ENCODE measurements around the gene ANK2.
"Not testable (repeated sequence)": the region's sequence is repeated elsewhere in the genome, so short reads cannot be mapped to it uniquely, and the experiment has no call there.

ANK2 gene

GRCh38 chr4:113051361-113051760 lies 1.9 kb downstream of the ANK2 start:
- no peak for DNase-seq (ENCODE audit: low read depth in 1 of 2, low spot score in 1 of 2)

GRCh38 chr4:113052379-113052951 lies 3.0 kb downstream of the ANK2 start:
- DNase-seq (ENCODE audit: low read depth in 1 of 2, low spot score in 1 of 2): no peak

- DNase-seq (ENCODE audit: low read depth in 1 of 2, low spot score in 1 of 2): no peak
These were observed 4.4 kb downstream of the ANK2 start for GRCh38 chr4:113053883-113054282.

DNA sequence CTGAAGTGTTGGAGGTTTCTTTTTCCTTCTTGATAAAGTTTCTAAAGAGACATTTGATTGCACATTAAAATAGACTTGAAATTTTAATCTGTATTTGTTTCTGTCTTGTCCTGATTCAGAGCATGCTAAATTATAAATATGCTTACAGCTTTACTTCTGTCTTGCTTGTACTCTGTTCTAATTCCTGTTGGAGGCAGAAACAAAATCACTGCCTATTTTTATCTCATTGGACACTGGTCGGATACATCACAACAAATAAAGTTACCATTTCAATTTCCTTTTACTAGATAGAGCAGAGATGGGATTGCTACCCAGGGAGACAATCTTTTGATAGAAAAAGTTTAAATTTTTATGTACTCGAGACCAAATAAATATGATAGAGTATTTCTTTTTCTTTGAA lies 6.9 kb downstream of the ANK2 start:
- no peak for DNase-seq (ENCODE audit: low read depth in 1 of 2, low spot score in 1 of 2)

DNA sequence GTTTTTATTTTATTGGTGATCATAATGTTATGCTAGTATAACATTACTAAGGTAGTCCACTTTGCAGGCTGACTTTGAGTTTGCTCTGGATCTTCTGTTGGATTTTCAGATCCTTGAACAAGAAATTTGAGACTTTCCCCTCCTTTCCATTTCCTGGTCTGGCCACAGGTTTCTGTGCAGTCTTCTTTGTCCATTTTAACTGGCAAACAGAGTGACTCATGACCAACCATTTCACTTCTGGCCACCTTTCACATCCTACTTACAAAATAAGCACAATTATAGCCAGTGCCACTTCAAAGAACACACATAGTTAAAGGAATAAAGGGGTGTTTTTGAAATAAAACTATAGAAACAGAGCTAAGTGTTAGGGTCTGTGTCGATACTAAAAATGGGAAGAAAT lies 8.4 kb downstream of the ANK2 start:
- no peak for DNase-seq (ENCODE audit: low read depth in 1 of 2, low spot score in 1 of 2)

DNA sequence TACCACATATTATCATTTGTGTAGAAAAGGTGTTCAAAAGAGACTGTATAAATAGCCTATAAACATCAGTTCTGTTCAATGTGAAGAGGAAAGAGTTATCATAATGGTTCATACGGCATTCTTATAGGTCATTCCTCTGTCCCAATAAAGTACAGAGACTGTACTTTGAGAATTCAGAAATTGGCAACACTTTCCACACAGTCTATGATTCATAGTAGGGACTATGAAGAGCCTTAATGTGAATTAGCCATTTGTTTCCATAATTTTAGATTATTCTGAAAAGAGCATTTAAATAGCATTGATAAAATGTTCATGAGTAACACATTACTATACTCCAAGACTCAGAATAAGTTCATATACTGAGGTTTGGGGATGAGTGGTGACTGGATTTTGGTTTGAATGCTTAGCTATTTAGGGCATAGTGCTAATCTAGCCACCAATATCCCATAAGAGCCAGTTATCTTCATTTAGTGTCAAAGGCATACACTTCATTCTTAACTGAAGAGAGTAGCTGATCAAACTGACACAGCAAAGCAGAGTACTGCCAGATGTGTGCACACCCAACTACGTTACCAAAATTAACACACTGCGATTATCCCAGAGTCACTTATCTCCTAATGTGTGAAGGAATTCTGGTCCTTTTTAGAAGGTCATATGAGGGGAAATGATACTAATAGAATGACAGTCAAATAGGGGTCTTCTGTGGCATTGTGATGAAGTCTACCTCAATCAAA lies 10.2 kb downstream of the ANK2 start:
- DNase-seq (ENCODE audit: low read depth in 1 of 2, low spot score in 1 of 2): no peak

GRCh38 chr4:113060853-113061252 lies 11.4 kb downstream of the ANK2 start:
- DNase-seq (ENCODE audit: low read depth in 1 of 2, low spot score in 1 of 2): no peak

- DNase-seq (ENCODE audit: low read depth in 1 of 2, low spot score in 1 of 2): no peak
These were observed 14.8 kb downstream of the ANK2 start for GRCh38 chr4:113064244-113064643.

DNA sequence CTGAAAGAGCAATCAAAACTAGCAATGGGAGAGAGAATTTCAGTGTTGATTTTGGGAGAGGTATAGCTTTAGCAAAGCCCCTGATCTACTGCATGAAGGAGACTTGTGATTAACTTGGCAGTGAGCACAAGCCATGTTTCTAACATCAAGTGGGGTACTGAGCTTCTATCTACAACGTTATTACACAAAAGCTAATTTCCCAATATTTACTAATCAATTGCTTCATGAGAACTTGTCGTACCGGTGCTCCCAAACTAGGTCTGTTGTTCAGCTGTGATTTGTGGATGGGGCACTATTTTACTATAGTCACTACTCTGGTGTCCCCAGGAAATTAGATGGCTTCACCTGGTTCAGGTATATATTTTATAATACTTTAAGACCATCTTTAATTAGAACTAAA lies 16.2 kb downstream of the ANK2 start:
- no peak for DNase-seq (ENCODE audit: low read depth in 1 of 2, low spot score in 1 of 2)

DNA sequence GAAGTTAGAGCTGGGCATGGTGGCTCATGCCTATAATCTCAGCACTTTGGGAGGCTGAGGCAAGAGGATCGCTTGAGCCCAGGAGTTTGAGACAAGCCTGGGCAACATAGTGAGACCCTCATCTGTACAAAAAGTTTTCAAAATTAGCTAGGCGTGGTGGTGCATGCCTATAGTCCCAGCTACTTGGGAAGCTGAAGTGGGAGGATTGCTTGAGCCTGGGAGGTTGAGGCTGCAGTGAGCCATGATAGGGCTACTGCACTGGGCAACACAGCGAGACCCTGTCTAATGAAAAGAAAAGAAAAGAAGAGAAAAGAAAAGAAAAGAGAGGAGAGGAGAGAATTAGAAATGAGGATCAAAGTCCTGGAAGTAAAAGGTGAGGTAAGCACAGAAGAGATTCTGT lies 19.3 kb downstream of the ANK2 start:
- not testable (repeated sequence) for DNase-seq (ENCODE audit: low read depth in 1 of 2, low spot score in 1 of 2)

DNA sequence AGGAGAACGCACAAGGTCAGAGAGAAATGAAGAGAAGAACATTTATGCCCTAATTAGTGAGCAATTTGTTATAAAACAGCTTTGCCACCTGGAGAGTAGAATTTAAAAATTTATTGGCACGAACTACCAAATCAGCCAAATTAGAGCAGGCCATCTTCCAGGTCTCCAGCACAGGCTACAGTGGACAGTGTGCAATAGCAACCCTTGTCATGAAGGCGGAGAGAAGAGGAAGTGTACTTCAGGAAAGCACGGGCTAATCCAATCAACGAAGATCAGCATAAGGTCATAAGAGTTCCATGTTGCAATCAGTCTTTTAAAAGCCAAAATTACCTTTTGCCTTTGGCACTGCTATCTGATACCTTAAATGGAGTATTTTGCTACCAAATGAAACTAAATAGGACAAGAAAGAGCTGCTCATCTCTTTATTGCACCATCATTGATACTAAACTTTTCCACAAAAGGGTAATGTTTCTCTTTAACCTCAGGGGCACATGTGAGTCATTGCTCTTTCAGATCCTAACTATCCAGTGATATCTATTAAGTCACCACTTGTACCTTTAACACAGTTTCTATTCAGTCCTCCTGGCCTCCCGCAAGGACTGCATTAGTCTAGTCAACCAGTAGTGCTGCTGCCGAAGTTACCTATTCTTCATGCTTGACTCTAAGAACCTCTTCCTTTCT lies 19.9 kb downstream of the ANK2 start:
- DNase-seq (ENCODE audit: low read depth in 1 of 2, low spot score in 1 of 2): no peak

GRCh38 chr4:113070755-113071154 lies 21.3 kb downstream of the ANK2 start:
- no peak for DNase-seq (ENCODE audit: low read depth in 1 of 2, low spot score in 1 of 2)

- no peak for DNase-seq (ENCODE audit: low read depth in 1 of 2, low spot score in 1 of 2)
These were observed 21.8 kb downstream of the ANK2 start for GRCh38 chr4:113071274-113071673.

GRCh38 chr4:113071805-113072204 lies 22.4 kb downstream of the ANK2 start:
- DNase-seq (ENCODE audit: low read depth in 1 of 2, low spot score in 1 of 2): no peak

DNA sequence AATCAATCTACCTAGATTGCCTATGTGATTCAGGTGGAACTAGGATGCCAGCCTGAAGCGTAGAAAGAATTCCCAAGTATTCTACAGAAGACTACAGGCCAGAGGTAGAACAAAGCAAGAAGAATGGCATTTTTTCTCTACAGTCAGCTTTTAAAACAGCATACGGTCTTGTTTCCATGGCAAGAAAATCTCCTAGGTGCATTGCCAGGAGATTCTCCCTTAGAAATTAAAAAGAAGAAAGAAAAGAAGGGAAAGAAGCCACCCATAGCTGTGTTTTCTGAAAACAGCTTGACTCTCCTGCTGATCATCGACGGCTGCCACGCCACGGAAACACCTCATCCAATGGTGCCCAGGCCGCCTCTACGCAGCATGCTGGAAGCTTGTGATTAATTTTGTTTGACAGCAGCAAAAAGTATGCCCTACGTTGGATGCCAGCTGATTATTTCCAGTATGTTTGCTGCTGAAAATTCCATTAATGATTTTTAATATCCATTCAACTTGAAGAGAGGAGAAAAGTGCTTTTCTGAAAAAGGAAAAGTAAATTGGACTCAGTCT lies 24.1 kb downstream of the ANK2 start:
- no peak for DNase-seq (ENCODE audit: low read depth in 1 of 2, low spot score in 1 of 2)

DNA sequence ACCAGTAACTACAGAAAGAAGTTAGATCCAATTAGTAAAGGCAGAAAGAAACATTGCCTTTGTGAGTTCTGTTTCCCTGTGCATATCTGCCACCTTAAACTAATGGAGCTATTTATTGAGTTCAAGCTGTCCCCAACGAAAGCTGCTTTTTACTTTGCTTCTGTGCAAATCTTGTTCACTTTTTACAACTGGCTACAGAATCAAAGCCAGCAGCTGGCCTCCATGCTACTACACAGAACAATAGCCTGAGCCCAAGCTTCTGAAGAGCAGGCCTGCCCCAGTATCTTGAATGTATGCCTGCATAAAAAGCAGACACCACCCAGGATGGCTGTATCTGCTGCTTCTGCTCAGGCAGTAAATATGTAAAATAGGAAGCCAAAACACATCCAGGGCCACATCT lies 28.1 kb downstream of the ANK2 start:
- no peak for DNase-seq (ENCODE audit: low read depth in 1 of 2, low spot score in 1 of 2)

- no peak for DNase-seq (ENCODE audit: low read depth in 1 of 2, low spot score in 1 of 2)
These were observed 28.6 kb downstream of the ANK2 start for GRCh38 chr4:113078066-113078465.

GRCh38 chr4:113080050-113080449 lies 30.6 kb downstream of the ANK2 start:
- no peak for DNase-seq (ENCODE audit: low read depth in 1 of 2, low spot score in 1 of 2)

DNA sequence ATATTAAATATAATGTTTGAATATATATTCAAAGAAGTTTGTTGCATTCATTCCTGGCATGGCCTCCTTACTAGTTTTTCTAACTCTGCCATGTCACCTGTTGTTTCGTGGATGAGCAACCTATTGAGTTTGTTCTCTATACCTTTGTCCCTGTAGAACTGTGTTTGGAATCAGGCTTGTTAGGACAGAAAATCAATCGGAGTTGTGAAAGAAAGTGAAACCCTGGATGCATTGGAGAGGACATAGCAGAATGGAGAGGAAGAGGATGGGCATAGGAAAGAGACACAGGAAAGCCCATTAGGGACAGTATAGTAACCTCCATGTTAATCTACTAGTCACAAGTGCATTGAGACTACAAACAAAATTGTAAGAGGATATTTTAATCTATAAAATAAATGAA lies 31.2 kb downstream of the ANK2 start:
- DNase-seq (ENCODE audit: low read depth in 1 of 2, low spot score in 1 of 2): no peak

DNA sequence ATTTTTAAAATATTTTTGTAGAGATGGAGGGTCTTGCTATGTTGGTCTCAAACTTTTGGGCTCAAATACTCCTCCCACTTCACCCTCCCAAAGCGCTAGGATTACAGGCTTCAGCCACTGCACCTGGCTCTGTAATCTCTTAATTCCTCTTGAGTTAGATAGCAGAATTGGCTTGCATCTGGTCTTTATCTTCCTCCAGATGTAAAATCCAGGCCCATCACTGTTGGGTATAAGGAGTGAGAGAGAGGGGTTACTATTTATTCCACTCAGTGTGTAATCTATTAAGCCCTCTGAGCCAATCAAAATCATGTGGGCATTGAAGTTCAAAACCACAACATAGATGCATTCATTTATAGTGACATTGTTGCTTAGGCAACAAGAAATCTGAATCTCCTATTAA lies 33.9 kb downstream of the ANK2 start:
- no peak for DNase-seq (ENCODE audit: low read depth in 1 of 2, low spot score in 1 of 2)

GRCh38 chr4:113086172-113086695 lies 36.8 kb downstream of the ANK2 start:
- no peak for DNase-seq (ENCODE audit: low read depth in 1 of 2, low spot score in 1 of 2)

DNA sequence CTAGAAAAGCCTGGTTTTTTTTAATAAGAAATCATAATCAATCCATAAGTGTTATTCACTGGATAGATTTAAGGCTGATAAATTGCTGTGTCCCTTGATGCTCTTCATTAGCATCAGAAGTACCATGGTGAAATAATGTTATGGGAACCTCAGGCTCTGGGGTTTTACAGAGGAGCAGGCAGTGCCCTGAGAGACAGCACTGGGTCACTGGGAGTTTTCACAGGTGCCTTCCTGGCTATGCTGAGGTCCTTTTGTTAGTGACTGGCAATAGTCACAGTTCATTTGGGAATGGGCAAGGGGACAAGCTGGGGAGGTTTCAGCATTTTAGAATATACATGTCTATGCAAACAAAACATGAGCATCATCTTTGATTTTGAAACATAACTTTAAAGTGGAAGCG lies 38.6 kb downstream of the ANK2 start:
- no peak for DNase-seq (ENCODE audit: low read depth in 1 of 2, low spot score in 1 of 2)
